HG03521 (cell line): Measurements from ENCODE around the gene UGGT1.

Experiments used
- ATAC-seq: cut with Tn5 transposase; IDR thresholded peaks from one replicate; pipeline ENCODE4 v1.9.1; 2021; ENCODE audit warnings: mild to moderate bottlenecking, moderate library complexity; ENCODE audit not compliant: unreplicated experiment

The UGGT1 gene

GRCh38 chr2:128215897-128216642 lies 125.1 kb downstream of the UGGT1 start:
- ATAC-seq, result no peak

GRCh38 chr2:128217671-128218070 lies 126.7 kb downstream of the UGGT1 start:
- ATAC-seq, result no peak

- no peak for ATAC-seq
Measured at GRCh38 chr2:128219891-128220290, 128.9 kb downstream of the UGGT1 start.

GRCh38 chr2:128227862-128228261 lies 136.9 kb downstream of the UGGT1 start:
- no peak for ATAC-seq

- no peak for ATAC-seq
Measured at GRCh38 chr2:128228894-128229293, 137.9 kb downstream of the UGGT1 start.

GRCh38 chr2:128232965-128233789 lies 142.2 kb downstream of the UGGT1 start:
- peak; percentile 98 for ATAC-seq

GRCh38 chr2:128233790-128234395 lies 142.9 kb downstream of the UGGT1 start:
- ATAC-seq, result no peak

- no peak for ATAC-seq
Measured at GRCh38 chr2:128234613-128235012, 143.6 kb downstream of the UGGT1 start.

- no peak for ATAC-seq
Measured at GRCh38 chr2:128235581-128235980, 144.6 kb downstream of the UGGT1 start.

- ATAC-seq, result no peak
Measured at GRCh38 chr2:128236491-128237035, 145.6 kb downstream of the UGGT1 start.

GRCh38 chr2:128237081-128237534 lies 146.1 kb downstream of the UGGT1 start:
- ATAC-seq, result no peak

- ATAC-seq, result no peak
Measured at GRCh38 chr2:128237911-128238697, 147.1 kb downstream of the UGGT1 start.

- no peak for ATAC-seq
Measured at GRCh38 chr2:128241896-128242295, 150.9 kb downstream of the UGGT1 start.
